Activated CD4-positive, alpha-beta T cell treated with anti-CD3 and anti-CD28 coated beads for 1 hour (primary cell): ENCODE data around the gene GLRX3.

ENCODE experiments used
- DNase-seq: peaks from one replicate; pipeline ENCODE4 v3.0.0-alpha.2; 2020

Gene GLRX3

GRCh38 chr10:130213286-130214080 is 77.3 kb downstream of the GLRX3 start:
- no peak for DNase-seq

- DNase-seq: no peak
Observed at GRCh38 chr10:130214431-130214830, 78.2 kb downstream of the GLRX3 start.

- DNase-seq: no peak
Observed at GRCh38 chr10:130215151-130215930, 79.2 kb downstream of the GLRX3 start.

GRCh38 chr10:130215931-130216231 is 79.7 kb downstream of the GLRX3 start:
- no peak for DNase-seq

- DNase-seq: no peak
Observed at GRCh38 chr10:130218181-130218641, 82.0 kb downstream of the GLRX3 start.

- no peak for DNase-seq
Observed at GRCh38 chr10:130218936-130219335, 82.7 kb downstream of the GLRX3 start.

GRCh38 chr10:130220251-130221185 is 84.3 kb downstream of the GLRX3 start:
- no peak for DNase-seq

- DNase-seq: no peak
Observed at GRCh38 chr10:130221456-130222375, 85.5 kb downstream of the GLRX3 start.

- DNase-seq: no peak
Observed at GRCh38 chr10:130222381-130222780, 86.2 kb downstream of the GLRX3 start.

GRCh38 chr10:130224228-130224627 is 88.0 kb downstream of the GLRX3 start:
- no peak for DNase-seq

- DNase-seq: no peak
Observed at GRCh38 chr10:130226012-130226411, 89.8 kb downstream of the GLRX3 start.

- DNase-seq: no peak
Observed at GRCh38 chr10:130227883-130228282, 91.7 kb downstream of the GLRX3 start.
